ENCODE measurements around the gene KAT6B.

Gene KAT6B

GRCh38 chr10:75062506-75063299 is 236.3 kb downstream of the KAT6B start:
- DNase-seq (ENCODE audit: low read depth in 1 of 2, low spot score in 1 of 2), result no peak

- no peak for DNase-seq (ENCODE audit: low read depth in 1 of 2, low spot score in 1 of 2)
These were observed 237.2 kb downstream of the KAT6B start for GRCh38 chr10:75063461-75064230.

GRCh38 chr10:75065076-75065475 is 238.7 kb downstream of the KAT6B start:
- no peak for DNase-seq (ENCODE audit: low read depth in 1 of 2, low spot score in 1 of 2)

GRCh38 chr10:75066271-75066670 is 239.9 kb downstream of the KAT6B start:
- no peak for DNase-seq (ENCODE audit: low read depth in 1 of 2, low spot score in 1 of 2)

GRCh38 chr10:75067272-75067671 is 240.9 kb downstream of the KAT6B start:
- DNase-seq (ENCODE audit: low read depth in 1 of 2, low spot score in 1 of 2), result no peak

- DNase-seq (ENCODE audit: low read depth in 1 of 2, low spot score in 1 of 2), result no peak
These were observed 242.1 kb downstream of the KAT6B start for GRCh38 chr10:75068523-75068922.

- DNase-seq (ENCODE audit: low read depth in 1 of 2, low spot score in 1 of 2), result no peak
These were observed 244.1 kb downstream of the KAT6B start for GRCh38 chr10:75070476-75070875.

DNA sequence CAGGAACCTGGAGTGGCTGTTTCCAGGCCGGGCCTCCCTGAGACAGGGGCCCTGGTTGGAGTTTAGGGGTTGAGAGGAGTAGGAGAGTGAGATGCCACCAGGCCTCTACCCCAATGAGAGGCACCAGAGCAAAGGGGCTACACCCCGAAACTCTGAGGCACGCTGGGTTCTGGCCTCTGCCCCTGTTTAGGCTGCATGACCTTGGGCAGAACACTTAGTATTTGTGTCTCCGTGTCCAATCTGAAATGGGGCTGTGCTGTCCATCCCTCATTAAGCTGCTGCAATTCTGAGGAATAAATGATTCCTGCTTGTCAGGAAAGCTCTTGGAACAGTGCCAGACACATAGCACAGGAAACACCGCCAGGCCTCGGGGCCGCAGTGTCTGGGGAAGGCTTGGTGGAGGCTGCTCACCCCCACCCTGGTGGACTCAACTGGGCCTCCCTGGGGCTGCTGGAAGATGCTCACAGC is 244.6 kb downstream of the KAT6B start:
- DNase-seq (ENCODE audit: low read depth in 1 of 2, low spot score in 1 of 2), result no peak

GRCh38 chr10:75071756-75072155 is 245.4 kb downstream of the KAT6B start:
- no peak for DNase-seq (ENCODE audit: low read depth in 1 of 2, low spot score in 1 of 2)

- no peak for DNase-seq (ENCODE audit: low read depth in 1 of 2, low spot score in 1 of 2)
These were observed 246.3 kb downstream of the KAT6B start for GRCh38 chr10:75072727-75073126.

DNA sequence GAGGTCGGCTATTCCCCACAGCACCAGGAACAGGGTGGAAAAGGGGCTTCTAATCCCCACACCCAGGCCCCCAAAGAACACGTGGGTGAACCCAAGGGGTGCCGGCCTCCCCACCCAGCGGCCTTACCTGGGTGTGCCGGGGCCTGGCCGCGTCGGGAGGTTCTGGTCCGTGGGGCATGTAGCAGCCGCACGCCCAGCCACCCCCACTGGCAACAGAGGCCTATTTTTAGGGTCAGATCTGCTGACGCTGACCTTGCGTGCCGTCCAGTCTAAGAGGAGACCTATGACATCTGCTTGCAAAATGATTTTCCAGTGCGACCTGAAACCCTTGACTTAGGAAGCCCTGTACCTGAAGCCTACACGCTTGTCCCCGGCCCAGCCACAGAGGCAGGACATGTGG is 247.0 kb downstream of the KAT6B start:
- no peak for DNase-seq (ENCODE audit: low read depth in 1 of 2, low spot score in 1 of 2)

DNA sequence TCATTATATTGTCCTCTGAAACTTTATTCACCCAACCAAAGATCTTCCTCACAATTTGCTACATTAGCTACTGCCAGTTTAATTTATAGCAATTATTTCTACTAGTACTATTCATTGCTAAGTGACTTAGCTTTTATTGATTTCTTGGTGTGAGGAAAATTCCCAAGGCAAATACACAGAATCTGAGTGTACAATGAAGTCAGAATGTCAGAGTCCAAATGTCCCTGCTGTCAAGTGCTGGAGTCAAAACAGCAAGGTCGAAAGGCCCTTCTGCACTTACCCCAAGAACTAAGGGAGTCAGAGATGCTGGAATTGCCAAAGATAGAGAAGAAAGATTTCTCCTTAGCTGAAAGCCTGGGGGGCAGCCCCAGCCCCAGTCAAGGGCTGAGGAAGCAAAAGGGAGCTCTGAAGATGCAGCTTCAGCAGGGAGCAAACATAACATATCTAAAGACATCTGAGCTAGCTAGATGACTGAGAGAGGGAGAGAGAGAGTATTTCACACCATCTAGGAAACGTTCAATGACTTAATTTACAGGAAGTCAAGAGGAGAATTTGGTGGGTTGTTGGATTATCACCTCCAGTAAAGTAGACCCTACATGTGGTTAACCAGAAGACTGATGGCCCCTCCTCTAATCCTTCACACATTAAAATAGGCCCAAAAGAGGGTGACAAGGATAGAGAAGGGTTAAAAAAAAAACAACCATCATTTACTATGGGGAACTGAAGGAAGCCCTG is 248.5 kb downstream of the KAT6B start:
- DNase-seq (ENCODE audit: low read depth in 1 of 2, low spot score in 1 of 2), result no peak

- DNase-seq (ENCODE audit: low read depth in 1 of 2, low spot score in 1 of 2), result no peak
These were observed 249.9 kb downstream of the KAT6B start for GRCh38 chr10:75076348-75076747.

- DNase-seq (ENCODE audit: low read depth in 1 of 2, low spot score in 1 of 2), result no peak
These were observed 253.2 kb downstream of the KAT6B start for GRCh38 chr10:75079436-75080083.

DNA sequence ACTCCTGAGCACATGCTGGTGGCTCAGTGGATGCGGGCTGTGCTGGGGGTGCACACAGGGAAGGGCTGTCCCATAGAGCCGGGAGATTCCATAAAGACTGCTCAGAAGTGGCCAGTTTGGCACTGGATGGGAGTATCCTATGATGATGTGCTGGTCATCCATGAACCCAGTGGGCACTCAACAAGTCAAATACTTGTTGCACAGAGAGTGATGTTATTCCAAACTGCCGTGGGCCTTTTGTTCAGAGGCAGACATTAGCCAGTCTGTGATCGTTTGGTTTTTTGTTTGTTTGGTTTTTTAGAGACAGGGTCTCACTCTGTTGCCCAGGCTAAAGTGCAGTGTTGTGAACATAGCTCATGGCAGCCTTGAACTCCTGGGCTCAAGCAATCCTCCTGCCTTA is 254.2 kb downstream of the KAT6B start:
- DNase-seq (ENCODE audit: low read depth in 1 of 2, low spot score in 1 of 2), result no peak

DNA sequence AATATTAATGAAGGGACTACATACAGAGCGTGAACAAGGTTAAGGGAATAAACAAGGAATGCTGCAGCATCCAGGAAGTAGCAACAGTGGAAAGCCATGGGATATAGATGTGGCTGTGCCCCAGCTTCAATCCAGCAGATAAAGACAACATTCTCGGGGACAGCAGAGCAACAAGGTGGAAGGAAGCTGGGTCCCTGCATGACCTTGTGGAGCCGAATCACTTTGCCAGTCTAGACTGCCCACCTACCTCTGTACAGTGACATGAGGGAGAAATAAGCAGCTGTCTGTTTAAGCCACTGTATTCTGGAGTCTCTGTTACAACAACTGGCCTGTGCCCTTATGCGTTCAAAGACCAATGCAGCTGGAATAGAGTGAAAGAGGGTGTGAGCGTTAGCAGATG is 255.0 kb downstream of the KAT6B start:
- DNase-seq (ENCODE audit: low read depth in 1 of 2, low spot score in 1 of 2), result no peak

All from activated CD4-positive, alpha-beta T cell treated with anti-CD3 and anti-CD28 coated beads, Interleukin-2, amount 50 U/mL, for 24 hours (primary cell).